ENCODE data around the gene ARL15.

ARL15 gene

DNA sequence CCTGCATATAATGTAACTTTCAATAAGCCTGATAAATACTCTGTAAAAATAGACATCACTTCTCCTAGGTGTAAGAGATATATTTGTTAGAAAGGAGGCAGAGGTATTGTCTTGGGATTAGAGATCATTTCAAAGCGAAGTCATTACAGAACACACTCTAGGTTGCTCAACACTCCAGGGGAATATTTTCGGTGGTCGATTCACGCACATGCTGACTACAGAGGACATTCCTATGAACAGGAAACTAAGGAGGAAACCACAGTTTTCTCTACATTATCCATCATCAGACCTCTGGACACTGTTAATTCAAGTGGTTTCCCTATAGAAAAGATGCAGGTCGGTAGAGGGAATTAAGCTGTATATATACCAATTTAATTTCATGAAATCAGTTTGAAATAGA is 379.9 kb downstream of the ARL15 start:
- H3K18ac ChIP-seq (ENCODE audit: low read length): no peak overlapping the region
- no peak overlapping the region for H2BK15ac ChIP-seq (ENCODE audit: low read length)
- H3K79me1 ChIP-seq (ENCODE audit: low read depth, low read length): no peaks in the 10 kb centered on the region
- WGBS, 2 donors (ENCODE audit: extremely low coverage in 2 of 2, insufficient read length in 2 of 2, insufficient replicate concordance in 1 of 2): no CpG with 5 or more reads among the region's 5 CpGs
- no peaks in the 10 kb centered on the region for H3K36me3 ChIP-seq (replicated peaks in 1 of 2; ENCODE audit: control insufficient read depth in 2 of 2, insufficient read depth in 2 of 2, low read length in 2 of 2)
- no peak overlapping the region for H2AFZ ChIP-seq (ENCODE audit: low read length)
- no peak overlapping the region for H4K8ac ChIP-seq (ENCODE audit: low read depth, low read length)
- no peak overlapping the region for H3K4me3 ChIP-seq (ENCODE audit: low read length in 2 of 2)
- H3K27me3 ChIP-seq (ENCODE audit: control insufficient read depth in 3 of 3, insufficient read depth in 3 of 3, low read depth in 1 of 3, low read length in 3 of 3): no peaks in the 10 kb centered on the region
- no peak overlapping the region for H3K4ac ChIP-seq (ENCODE audit: low read length)
- H2BK5ac ChIP-seq (ENCODE audit: low read length): no peak overlapping the region
- H3K4me1 ChIP-seq (ENCODE audit: control insufficient read depth in 2 of 2, insufficient read depth in 1 of 2, low read depth in 1 of 2, low read length in 2 of 2): peaks cover 2 to 16% of the 10 kb centered on the region in 2 donors
- no peak overlapping the region for H3K4me2 ChIP-seq (ENCODE audit: insufficient read depth, low read length, poor library complexity, severe bottlenecking)
- H3K27ac ChIP-seq (replicated peaks; ENCODE audit: low read length): no peak overlapping the region
- H2BK12ac ChIP-seq (ENCODE audit: low read length): no peak overlapping the region
- H3K14ac ChIP-seq (ENCODE audit: low read length): no peak overlapping the region
- no peak overlapping the region for H2BK120ac ChIP-seq (ENCODE audit: low read depth, low read length)
- H4K91ac ChIP-seq (ENCODE audit: low read depth, low read length, poor library complexity): no peak overlapping the region
- no peak for DNase-seq (ENCODE audit: low spot score)
- no peak overlapping the region for H3K9ac ChIP-seq (ENCODE audit: low read depth, low read length, poor library complexity)
- H3K9me3 ChIP-seq (replicated peaks in 1 of 2; ENCODE audit: control insufficient read depth in 2 of 2, insufficient read depth in 1 of 2, low read depth in 1 of 2, low read length in 2 of 2): no peaks in the 10 kb centered on the region
- no peak overlapping the region for H2AK5ac ChIP-seq (ENCODE audit: low read depth, low read length)
- H3K23ac ChIP-seq (ENCODE audit: low read depth, low read length, poor library complexity): no peak overlapping the region

DNA sequence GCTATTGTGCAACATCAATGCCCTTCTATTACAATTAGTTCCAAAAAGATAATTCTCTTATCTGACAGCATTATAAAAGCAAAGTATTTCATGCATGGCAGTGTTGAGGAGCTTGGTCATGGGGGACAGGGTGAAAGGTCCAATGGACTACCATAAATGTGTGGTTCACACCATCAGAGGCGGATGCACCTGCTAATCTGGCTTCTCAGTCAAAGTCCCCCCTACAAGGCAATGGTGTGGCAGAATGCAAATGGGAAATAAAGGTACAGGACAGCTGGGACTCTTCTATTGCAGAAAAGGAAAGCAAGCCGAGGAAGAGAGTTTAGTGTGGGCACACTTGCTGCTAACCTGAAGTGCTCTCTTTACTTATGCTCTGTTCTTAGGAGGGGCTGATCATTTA is 380.8 kb downstream of the ARL15 start:
- no peak overlapping the region for H3K23ac ChIP-seq (ENCODE audit: low read depth, low read length, poor library complexity)
- no peak overlapping the region for H2AK5ac ChIP-seq (ENCODE audit: low read depth, low read length)
- H3K18ac ChIP-seq (ENCODE audit: low read length): no peak overlapping the region
- H2BK12ac ChIP-seq (ENCODE audit: low read length): no peak overlapping the region
- H3K27me3 ChIP-seq (ENCODE audit: control insufficient read depth in 3 of 3, insufficient read depth in 3 of 3, low read depth in 1 of 3, low read length in 3 of 3): no peaks in the 10 kb centered on the region
- no peak overlapping the region for H3K4ac ChIP-seq (ENCODE audit: low read length)
- H3K4me1 ChIP-seq (ENCODE audit: control insufficient read depth in 2 of 2, insufficient read depth in 1 of 2, low read depth in 1 of 2, low read length in 2 of 2): peaks cover 2 to 16% of the 10 kb centered on the region in 2 donors
- no CpG with 5 or more reads among the region's 2 CpGs for WGBS, 2 donors (ENCODE audit: extremely low coverage in 2 of 2, insufficient read length in 2 of 2, insufficient replicate concordance in 1 of 2)
- H3K9ac ChIP-seq (ENCODE audit: low read depth, low read length, poor library complexity): no peak overlapping the region
- no peak overlapping the region for H3K27ac ChIP-seq (replicated peaks; ENCODE audit: low read length)
- DNase-seq (ENCODE audit: low spot score): no peak
- no peak overlapping the region for H2BK15ac ChIP-seq (ENCODE audit: low read length)
- H2AFZ ChIP-seq (ENCODE audit: low read length): no peak overlapping the region
- H3K9me3 ChIP-seq (replicated peaks in 1 of 2; ENCODE audit: control insufficient read depth in 2 of 2, insufficient read depth in 1 of 2, low read depth in 1 of 2, low read length in 2 of 2): no peaks in the 10 kb centered on the region
- H3K79me1 ChIP-seq (ENCODE audit: low read depth, low read length): no peaks in the 10 kb centered on the region
- H3K4me3 ChIP-seq (ENCODE audit: low read length in 2 of 2): no peak overlapping the region
- no peak overlapping the region for H3K14ac ChIP-seq (ENCODE audit: low read length)
- H2BK5ac ChIP-seq (ENCODE audit: low read length): no peak overlapping the region
- no peak overlapping the region for H4K91ac ChIP-seq (ENCODE audit: low read depth, low read length, poor library complexity)
- H4K8ac ChIP-seq (ENCODE audit: low read depth, low read length): no peak overlapping the region
- H2BK120ac ChIP-seq (ENCODE audit: low read depth, low read length): no peak overlapping the region
- no peak overlapping the region for H3K4me2 ChIP-seq (ENCODE audit: insufficient read depth, low read length, poor library complexity, severe bottlenecking)
- no peaks in the 10 kb centered on the region for H3K36me3 ChIP-seq (replicated peaks in 1 of 2; ENCODE audit: control insufficient read depth in 2 of 2, insufficient read depth in 2 of 2, low read length in 2 of 2)

DNA sequence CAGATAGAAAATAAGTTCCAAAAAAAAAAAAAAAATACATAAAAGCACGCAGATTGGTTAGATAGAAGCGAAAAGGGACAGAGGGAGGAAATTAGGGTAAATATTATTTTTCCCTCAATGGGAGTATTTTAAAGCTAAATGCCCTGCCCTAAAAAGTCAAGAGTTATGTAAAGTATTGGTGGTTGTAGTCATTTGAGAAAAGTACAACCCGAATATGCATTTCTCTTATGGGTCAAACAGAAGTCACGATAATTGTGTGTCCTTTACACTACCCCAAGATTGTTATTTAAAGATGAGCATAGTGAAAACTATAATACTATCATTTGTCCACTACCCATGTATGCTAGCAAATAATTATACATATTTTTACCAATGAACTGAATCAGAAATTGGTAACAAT is 381.2 kb downstream of the ARL15 start:
- Histone ChIP-seq H2AK5ac (ENCODE audit: low read depth, low read length) (no peak overlapping the region), H2BK15ac (ENCODE audit: low read length) (no peak overlapping the region), H3K4me2 (ENCODE audit: insufficient read depth, low read length, poor library complexity, severe bottlenecking) (no peak overlapping the region), H4K91ac (ENCODE audit: low read depth, low read length, poor library complexity) (no peak overlapping the region), H3K79me1 (ENCODE audit: low read depth, low read length) (no peaks in the 10 kb centered on the region), H3K14ac (ENCODE audit: low read length) (no peak overlapping the region), H3K27ac (replicated peaks; ENCODE audit: low read length) (no peak overlapping the region), H2BK12ac (ENCODE audit: low read length) (no peak overlapping the region), H3K9ac (ENCODE audit: low read depth, low read length, poor library complexity) (no peak overlapping the region), H3K27me3 (ENCODE audit: control insufficient read depth in 3 of 3, insufficient read depth in 3 of 3, low read depth in 1 of 3, low read length in 3 of 3) (no peaks in the 10 kb centered on the region), H2BK120ac (ENCODE audit: low read depth, low read length) (no peak overlapping the region), H3K4ac (ENCODE audit: low read length) (no peak overlapping the region), H3K18ac (ENCODE audit: low read length) (no peak overlapping the region), H3K4me3 (ENCODE audit: low read length in 2 of 2) (no peak overlapping the region), H3K23ac (ENCODE audit: low read depth, low read length, poor library complexity) (no peak overlapping the region), H3K4me1 (ENCODE audit: control insufficient read depth in 2 of 2, insufficient read depth in 1 of 2, low read depth in 1 of 2, low read length in 2 of 2) (peaks cover 2 to 16% of the 10 kb centered on the region in 2 donors), H2AFZ (ENCODE audit: low read length) (no peak overlapping the region), H4K8ac (ENCODE audit: low read depth, low read length) (no peak overlapping the region), H3K36me3 (replicated peaks in 1 of 2; ENCODE audit: control insufficient read depth in 2 of 2, insufficient read depth in 2 of 2, low read length in 2 of 2) (no peaks in the 10 kb centered on the region), H3K9me3 (replicated peaks in 1 of 2; ENCODE audit: control insufficient read depth in 2 of 2, insufficient read depth in 1 of 2, low read depth in 1 of 2, low read length in 2 of 2) (no peaks in the 10 kb centered on the region), H2BK5ac (ENCODE audit: low read length) (no peak overlapping the region)
- DNase-seq (ENCODE audit: low spot score): no peak
- no CpG with 5 or more reads among the region's 4 CpGs for WGBS, 2 donors (ENCODE audit: extremely low coverage in 2 of 2, insufficient read length in 2 of 2, insufficient replicate concordance in 1 of 2)

DNA sequence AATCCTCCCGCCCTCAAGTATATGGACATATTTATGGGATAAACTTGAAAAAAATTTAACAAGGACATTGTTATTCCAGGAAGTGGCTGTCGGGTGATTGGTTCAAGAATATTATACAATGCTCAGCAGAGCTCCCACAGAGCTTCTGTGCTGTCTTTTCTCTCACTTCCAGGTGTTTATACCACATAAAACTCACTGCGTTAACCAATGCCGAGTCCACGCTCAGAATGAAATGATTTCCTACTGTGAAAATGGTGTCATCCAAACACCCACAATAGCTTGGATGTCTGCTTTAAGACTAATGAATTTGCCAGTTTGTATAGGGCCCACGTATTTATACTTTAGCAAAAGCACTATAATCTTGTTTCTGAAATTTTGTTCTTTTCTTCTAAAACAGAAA is 381.7 kb downstream of the ARL15 start:
- DNase-seq (ENCODE audit: low spot score): no peak
- no peaks in the 10 kb centered on the region for H3K9me3 ChIP-seq (replicated peaks in 1 of 2; ENCODE audit: control insufficient read depth in 2 of 2, insufficient read depth in 1 of 2, low read depth in 1 of 2, low read length in 2 of 2)

More for the DNA sequence above, 381.7 kb downstream of the ARL15 start:
- Histone ChIP-seq H3K27me3 (ENCODE audit: control insufficient read depth in 3 of 3, insufficient read depth in 3 of 3, low read depth in 1 of 3, low read length in 3 of 3) (no peaks in the 10 kb centered on the region), H3K27ac (replicated peaks; ENCODE audit: low read length) (no peak overlapping the region), H3K4me1 (ENCODE audit: control insufficient read depth in 2 of 2, insufficient read depth in 1 of 2, low read depth in 1 of 2, low read length in 2 of 2) (peaks cover 2 to 16% of the 10 kb centered on the region in 2 donors), H3K4me3 (ENCODE audit: low read length in 2 of 2) (no peak overlapping the region), H2BK120ac (ENCODE audit: low read depth, low read length) (no peak overlapping the region), H2BK15ac (ENCODE audit: low read length) (no peak overlapping the region), H3K23ac (ENCODE audit: low read depth, low read length, poor library complexity) (no peak overlapping the region), H4K91ac (ENCODE audit: low read depth, low read length, poor library complexity) (no peak overlapping the region), H4K8ac (ENCODE audit: low read depth, low read length) (no peak overlapping the region), H2AFZ (ENCODE audit: low read length) (peak overlapping the region; percentile 43), H3K9ac (ENCODE audit: low read depth, low read length, poor library complexity) (no peak overlapping the region), H2BK5ac (ENCODE audit: low read length) (no peak overlapping the region), H3K36me3 (replicated peaks in 1 of 2; ENCODE audit: control insufficient read depth in 2 of 2, insufficient read depth in 2 of 2, low read length in 2 of 2) (no peaks in the 10 kb centered on the region), H2BK12ac (ENCODE audit: low read length) (no peak overlapping the region), H3K79me1 (ENCODE audit: low read depth, low read length) (no peaks in the 10 kb centered on the region), H3K14ac (ENCODE audit: low read length) (no peak overlapping the region), H3K18ac (ENCODE audit: low read length) (no peak overlapping the region), H3K4me2 (ENCODE audit: insufficient read depth, low read length, poor library complexity, severe bottlenecking) (no peak overlapping the region), H2AK5ac (ENCODE audit: low read depth, low read length) (no peak overlapping the region), H3K4ac (ENCODE audit: low read length) (no peak overlapping the region)
- 100% methylated on average over 1 of the region's 6 CpGs; no CpG with 5 or more reads in 1 of the 2 donors for WGBS, 2 donors (ENCODE audit: extremely low coverage in 2 of 2, insufficient read length in 2 of 2, insufficient replicate concordance in 1 of 2)

Data from neuronal stem cell (in vitro differentiated cells).